Coronary artery (tissue), 2 donors: ENCODE measurements around the gene CPA1.

Experiments used
- DNase-seq: peaks from one replicate; pipeline ENCODE4 v3.0.0-alpha.2; 2017; ENCODE audit warnings: low spot score
- H3K27ac ChIP-seq, 2 donors: fragments of 200-600 bp; sonication (generic); one replicate each; pipeline ENCODE4 v1.5.1; 2016 to 2019
- H3K4me3 ChIP-seq: fragments of 200-600 bp; sonication (generic); 2 replicates; pipeline ENCODE4 v1.5.1; 2016; ENCODE audit warnings: mild to moderate bottlenecking, moderate library complexity
- TF ChIP-seq, protein P1 (sequence below): fragments of 200-600 bp; sonication (generic); IDR thresholded peaks from one replicate; pipeline ENCODE4 v1.5.1; 2019; ENCODE audit warnings: antibody characterized with exemption

CPA1 gene

DNA sequence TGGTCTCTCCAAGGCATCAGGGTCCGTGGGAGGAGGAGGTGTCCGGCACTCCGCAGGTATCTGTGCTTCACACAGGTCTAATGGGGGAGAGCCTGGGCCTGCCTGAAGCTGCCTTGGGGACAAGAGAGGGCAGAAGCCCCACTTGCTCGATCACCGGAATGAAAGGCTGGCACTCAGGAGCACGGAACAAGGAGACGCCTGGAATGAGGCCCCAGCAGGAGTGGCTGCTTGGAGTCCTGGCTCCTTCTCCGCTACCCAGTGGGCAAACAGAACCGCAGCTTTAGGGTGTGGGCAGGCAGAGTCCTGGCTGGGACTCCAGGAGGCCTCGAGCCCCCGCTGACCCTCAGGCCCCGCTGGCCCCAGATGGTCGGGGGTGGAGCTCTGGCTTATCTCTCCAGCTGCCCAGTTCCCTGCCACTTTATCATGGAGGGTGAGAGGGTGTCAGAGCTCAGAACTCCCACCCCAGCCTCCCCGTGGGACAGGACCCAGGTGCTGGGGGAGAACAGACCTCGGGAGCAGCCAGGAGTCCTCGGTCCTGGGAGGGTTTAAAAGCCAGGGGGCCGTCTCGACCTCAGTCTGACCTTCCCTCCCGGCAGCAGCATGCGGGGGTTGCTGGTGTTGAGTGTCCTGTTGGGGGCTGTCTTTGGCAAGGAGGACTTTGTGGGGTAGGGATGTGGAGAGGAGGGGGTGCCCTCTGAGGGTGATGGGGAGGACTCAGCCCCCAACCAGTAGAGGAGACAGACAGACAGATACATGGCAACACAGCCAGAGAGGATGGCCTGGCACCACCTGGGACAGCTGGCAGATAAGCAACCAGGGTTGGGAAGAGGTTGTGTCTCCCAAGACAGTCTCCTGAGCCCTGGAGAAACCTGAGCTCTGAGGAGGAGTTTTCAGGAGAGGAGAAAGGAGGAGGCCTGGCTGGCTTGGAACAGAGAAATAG is at the start of gene CPA1:
TSS of gene CPA1 (plus strand) at position 574 of the 940 bp plus-strand sequence. CDS start at position 601, 27 bp downstream.
- TF ChIP-seq, protein P1, sequence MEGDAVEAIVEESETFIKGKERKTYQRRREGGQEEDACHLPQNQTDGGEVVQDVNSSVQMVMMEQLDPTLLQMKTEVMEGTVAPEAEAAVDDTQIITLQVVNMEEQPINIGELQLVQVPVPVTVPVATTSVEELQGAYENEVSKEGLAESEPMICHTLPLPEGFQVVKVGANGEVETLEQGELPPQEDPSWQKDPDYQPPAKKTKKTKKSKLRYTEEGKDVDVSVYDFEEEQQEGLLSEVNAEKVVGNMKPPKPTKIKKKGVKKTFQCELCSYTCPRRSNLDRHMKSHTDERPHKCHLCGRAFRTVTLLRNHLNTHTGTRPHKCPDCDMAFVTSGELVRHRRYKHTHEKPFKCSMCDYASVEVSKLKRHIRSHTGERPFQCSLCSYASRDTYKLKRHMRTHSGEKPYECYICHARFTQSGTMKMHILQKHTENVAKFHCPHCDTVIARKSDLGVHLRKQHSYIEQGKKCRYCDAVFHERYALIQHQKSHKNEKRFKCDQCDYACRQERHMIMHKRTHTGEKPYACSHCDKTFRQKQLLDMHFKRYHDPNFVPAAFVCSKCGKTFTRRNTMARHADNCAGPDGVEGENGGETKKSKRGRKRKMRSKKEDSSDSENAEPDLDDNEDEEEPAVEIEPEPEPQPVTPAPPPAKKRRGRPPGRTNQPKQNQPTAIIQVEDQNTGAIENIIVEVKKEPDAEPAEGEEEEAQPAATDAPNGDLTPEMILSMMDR = no peak
- no peak within 1 kb of the TSS for H3K4me3 ChIP-seq
- peak within 1 kb of the TSS in 1 of 2 donors; percentile 51 for H3K27ac ChIP-seq
- DNase-seq = peak; percentile 72

DNA sequence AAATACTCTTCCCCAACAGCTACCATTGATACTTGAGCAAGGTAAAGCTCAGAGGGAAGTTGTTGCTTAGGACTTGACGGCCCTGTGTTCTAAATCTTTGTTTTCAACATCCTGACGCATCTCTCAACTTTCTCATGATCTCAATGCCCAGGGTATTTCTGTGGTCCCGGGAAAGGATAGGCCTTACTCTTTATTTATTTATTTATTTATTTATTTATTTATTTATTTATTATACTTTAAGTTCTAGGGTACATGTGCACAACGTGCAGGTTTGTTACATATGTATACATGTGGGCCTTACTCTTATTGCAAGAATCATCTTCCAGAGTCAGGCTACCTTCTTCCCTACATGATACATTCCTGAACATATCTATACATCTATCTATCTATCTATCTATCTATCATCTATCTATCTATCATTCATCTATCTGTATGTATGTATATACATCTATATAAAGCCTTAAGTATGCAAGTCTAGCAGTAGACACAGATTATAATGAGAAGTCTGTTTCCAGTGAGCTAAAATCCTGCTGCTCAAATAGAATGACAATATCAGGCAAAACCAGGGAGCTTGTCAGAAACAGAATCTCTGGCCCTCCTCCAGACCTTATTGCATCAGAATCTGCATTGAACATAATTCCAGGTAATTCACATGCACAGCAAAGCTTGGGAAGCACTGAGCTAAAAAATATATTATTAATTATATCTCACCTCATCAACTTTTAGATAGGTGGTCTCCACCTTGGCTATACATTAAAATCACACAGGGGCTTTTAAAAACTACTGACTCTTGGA is 47.8 kb upstream of the CPA1 start:
- no peak overlapping the region for H3K27ac ChIP-seq
- TF ChIP-seq, protein P1 = no peak
- H3K4me3 ChIP-seq = no peak overlapping the region
- no peak for DNase-seq

DNA sequence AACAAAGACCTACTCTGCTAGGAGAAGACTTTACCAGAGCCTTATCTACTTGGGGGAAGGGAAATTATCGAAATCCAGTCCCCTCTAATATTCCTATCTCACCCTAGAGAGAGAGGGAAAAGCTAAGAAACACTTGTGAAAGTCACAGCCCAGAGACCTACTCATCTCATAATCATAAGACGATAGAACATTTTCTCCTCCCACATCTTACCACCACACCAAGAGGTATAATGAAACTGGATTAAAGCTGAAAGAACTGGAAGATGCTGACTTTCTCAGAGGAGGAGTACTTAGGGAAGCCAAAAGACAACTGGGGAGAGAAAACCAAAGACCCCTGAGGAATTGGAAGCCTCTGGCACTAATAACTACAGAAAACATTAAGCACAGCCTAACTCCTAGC is 46.5 kb upstream of the CPA1 start:
- TF ChIP-seq, protein P1 = no peak
- H3K27ac ChIP-seq = no peak overlapping the region
- no peak for DNase-seq
- no peak overlapping the region for H3K4me3 ChIP-seq

DNA sequence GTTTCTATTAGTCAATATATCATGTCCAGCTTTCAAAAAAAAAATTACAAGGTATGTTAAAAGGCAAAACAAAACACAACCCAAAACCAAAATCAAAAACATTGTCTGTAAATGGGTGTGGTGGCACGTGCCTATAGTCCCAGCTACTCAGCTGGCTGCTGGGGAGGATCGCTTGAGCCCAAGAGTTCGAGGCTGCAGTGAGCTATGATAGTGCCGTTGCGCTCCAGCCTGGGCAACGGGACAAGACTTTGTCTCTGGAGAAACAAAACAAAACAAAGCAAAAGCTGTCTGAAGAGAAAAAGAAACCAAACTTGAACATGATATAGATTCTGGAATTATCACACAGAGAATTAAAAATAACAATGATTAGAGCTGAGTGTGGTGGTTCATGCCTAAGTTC is 46.0 kb upstream of the CPA1 start:
- Histone ChIP-seq H3K27ac (no peak overlapping the region), H3K4me3 (no peak overlapping the region)
- no peak for DNase-seq
- TF ChIP-seq, protein P1 = no peak

DNA sequence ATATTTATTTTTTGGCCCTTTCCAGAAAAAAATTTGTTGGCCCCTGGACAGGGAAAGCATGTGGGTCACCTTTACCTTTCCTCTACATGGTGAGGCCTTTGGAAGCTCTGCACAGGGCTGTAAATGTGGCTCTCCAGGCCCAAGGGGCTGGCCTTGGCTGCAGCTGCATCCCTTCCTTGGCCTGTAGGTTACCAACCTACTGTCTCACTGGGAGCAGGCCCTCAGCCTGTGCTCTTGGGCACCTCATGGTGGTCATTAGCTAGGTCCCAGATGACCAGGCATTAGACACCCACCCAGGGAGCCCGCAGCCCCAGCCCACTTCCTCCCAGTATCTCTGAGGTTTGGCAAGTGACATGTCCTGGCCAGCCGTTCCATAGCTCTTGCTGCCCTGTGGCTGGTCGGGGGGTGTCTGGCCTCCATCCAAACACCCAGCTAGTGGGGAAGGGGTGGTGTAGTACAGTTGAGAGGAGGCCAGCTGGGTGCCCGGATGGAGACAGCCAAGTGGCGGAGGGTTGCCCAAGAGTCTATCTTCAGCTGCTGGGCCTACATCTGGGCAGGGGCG is 42.8 kb upstream of the CPA1 start:
- H3K4me3 ChIP-seq = no peak overlapping the region
- TF ChIP-seq, protein P1 = no peak
- H3K27ac ChIP-seq = no peak overlapping the region
- no peak for DNase-seq

DNA sequence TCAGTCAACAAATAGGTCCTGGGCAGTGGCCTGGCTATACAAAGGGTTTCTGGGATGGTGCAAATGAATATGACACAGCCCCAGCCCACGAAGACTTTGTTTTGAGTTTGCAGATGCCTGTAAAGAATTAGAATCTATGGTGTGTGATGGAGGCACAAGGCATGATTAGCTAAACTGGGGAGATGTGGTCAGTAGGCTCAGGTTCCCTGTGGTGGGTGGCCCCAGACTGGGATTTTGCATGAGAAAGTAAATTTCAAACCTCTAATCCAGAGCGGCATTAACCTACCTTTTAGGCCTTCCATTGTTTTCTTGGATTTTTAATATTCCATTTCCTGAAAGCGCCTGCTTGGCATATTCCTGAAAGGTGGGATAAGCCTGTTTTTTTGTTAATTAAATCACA is 42.1 kb upstream of the CPA1 start:
- DNase-seq = no peak
- Histone ChIP-seq H3K27ac (no peak overlapping the region), H3K4me3 (no peak overlapping the region)
- TF ChIP-seq, protein P1 = no peak
